HCT116 (cell line): ENCODE measurements around the gene TNFRSF25.

Experiments
- EZH2 ChIP-seq: fragments of 200-600 bp; sonication (generic); IDR thresholded peaks from 2 replicates; pipeline ENCODE4 v1.6.1; 2017; ENCODE audit warnings: antibody characterized with exemption, mixed run types
- POLR2AphosphoS5 ChIP-seq: IDR thresholded peaks from 2 replicates; pipeline ENCODE4 v1.6.1; 2011; ENCODE audit warnings: mild to moderate bottlenecking, low read depth, low read length, moderate library complexity

GRCh38 chr1:6477039-6477820 lies 11.3 kb upstream of the TNFRSF25 start:
- TF ChIP-seq EZH2, result no peak
- TF ChIP-seq POLR2AphosphoS5, result no peak
